OCI-LY1 (cell line): ENCODE results near the gene CCDC102A.

Experiments
- EZH2 ChIP-seq: fragments of 200-600 bp; sonication (generic), shearing (Covaris generic); IDR thresholded peaks from 2 replicates; pipeline ENCODE4 v1.8.0; 2017; ENCODE audit warnings: borderline replicate concordance, mixed run types, mild to moderate bottlenecking, antibody characterized with exemption, low read length, moderate library complexity, mixed read lengths
- TF ChIP-seq, protein P1 (sequence below): fragments of 200-600 bp; sonication (generic), shearing (Covaris generic); IDR thresholded peaks from 2 replicates; pipeline ENCODE4 v1.5.1; 2017; ENCODE audit warnings: mild to moderate bottlenecking, antibody characterized with exemption, low read length, moderate library complexity, mixed read lengths

DNA sequence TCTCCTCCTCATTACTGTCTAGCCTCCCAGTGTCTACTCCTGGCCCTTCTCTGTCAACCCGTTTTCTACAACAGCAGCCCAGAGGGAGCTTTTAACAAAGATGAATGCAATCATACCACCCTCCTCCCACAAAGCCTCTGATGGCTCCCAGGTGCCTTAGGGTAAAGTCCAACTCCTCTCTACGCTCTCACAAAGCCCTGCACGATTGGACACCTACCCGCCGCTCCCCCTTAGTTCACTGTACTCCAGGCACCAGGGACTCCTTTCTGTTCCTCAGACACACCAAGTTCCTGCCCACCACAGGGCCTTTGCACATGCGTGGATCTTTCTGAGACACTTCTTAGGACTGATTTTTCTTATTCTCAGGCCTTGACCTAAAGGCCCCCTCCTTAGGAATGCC is 17.4 kb downstream of the CCDC102A start:
- TF ChIP-seq, protein P1, sequence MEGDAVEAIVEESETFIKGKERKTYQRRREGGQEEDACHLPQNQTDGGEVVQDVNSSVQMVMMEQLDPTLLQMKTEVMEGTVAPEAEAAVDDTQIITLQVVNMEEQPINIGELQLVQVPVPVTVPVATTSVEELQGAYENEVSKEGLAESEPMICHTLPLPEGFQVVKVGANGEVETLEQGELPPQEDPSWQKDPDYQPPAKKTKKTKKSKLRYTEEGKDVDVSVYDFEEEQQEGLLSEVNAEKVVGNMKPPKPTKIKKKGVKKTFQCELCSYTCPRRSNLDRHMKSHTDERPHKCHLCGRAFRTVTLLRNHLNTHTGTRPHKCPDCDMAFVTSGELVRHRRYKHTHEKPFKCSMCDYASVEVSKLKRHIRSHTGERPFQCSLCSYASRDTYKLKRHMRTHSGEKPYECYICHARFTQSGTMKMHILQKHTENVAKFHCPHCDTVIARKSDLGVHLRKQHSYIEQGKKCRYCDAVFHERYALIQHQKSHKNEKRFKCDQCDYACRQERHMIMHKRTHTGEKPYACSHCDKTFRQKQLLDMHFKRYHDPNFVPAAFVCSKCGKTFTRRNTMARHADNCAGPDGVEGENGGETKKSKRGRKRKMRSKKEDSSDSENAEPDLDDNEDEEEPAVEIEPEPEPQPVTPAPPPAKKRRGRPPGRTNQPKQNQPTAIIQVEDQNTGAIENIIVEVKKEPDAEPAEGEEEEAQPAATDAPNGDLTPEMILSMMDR = no peak
- no peak for TF ChIP-seq EZH2
